Coronary artery (tissue), 2 donors: ENCODE data around the gene SEMA3E.

Experiments used
- DNase-seq: peaks from one replicate; pipeline ENCODE4 v3.0.0-alpha.2; 2017; ENCODE audit warnings: low spot score
- H3K27ac ChIP-seq, 2 donors: fragments of 200-600 bp; sonication (generic); one replicate each; pipeline ENCODE4 v1.5.1; 2016 to 2019
- H3K4me3 ChIP-seq: fragments of 200-600 bp; sonication (generic); 2 replicates; pipeline ENCODE4 v1.5.1; 2016; ENCODE audit warnings: mild to moderate bottlenecking, moderate library complexity
- TF ChIP-seq, protein P1 (sequence below): fragments of 200-600 bp; sonication (generic); IDR thresholded peaks from one replicate; pipeline ENCODE4 v1.5.1; 2019; ENCODE audit warnings: antibody characterized with exemption

Gene SEMA3E

GRCh38 chr7:83504330-83504729 lies 144.6 kb downstream of the SEMA3E start:
- Histone ChIP-seq H3K27ac (no peak overlapping the region), H3K4me3 (no peak overlapping the region)
- no peak for DNase-seq
- TF ChIP-seq, protein P1, sequence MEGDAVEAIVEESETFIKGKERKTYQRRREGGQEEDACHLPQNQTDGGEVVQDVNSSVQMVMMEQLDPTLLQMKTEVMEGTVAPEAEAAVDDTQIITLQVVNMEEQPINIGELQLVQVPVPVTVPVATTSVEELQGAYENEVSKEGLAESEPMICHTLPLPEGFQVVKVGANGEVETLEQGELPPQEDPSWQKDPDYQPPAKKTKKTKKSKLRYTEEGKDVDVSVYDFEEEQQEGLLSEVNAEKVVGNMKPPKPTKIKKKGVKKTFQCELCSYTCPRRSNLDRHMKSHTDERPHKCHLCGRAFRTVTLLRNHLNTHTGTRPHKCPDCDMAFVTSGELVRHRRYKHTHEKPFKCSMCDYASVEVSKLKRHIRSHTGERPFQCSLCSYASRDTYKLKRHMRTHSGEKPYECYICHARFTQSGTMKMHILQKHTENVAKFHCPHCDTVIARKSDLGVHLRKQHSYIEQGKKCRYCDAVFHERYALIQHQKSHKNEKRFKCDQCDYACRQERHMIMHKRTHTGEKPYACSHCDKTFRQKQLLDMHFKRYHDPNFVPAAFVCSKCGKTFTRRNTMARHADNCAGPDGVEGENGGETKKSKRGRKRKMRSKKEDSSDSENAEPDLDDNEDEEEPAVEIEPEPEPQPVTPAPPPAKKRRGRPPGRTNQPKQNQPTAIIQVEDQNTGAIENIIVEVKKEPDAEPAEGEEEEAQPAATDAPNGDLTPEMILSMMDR = no peak

- no peak for DNase-seq
- H3K27ac ChIP-seq = no peak overlapping the region
- TF ChIP-seq, protein P1 = no peak
- no peak overlapping the region for H3K4me3 ChIP-seq
Observed at GRCh38 chr7:83502636-83503035, 146.3 kb downstream of the SEMA3E start.

DNA sequence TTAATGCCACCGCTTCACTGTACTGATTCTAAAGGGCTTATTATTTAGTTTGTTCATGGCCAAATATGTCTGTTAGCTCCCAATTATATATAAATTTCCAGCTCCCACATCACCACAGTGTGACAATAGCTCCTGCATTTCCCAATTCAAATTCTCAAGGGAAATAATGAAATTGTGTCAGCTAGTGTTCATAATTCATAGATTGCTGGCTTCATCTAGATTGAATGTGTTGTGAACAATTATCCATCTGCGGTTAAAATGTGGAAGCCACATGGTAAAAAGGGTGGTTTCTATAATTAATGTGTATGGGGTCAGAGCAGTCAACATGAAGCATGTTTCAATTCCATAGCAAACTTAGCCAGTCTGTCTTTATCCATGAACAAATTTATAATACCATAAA lies 154.3 kb downstream of the SEMA3E start:
- TF ChIP-seq, protein P1 = no peak
- no peak for DNase-seq
- no peak overlapping the region for H3K27ac ChIP-seq
- no peak overlapping the region for H3K4me3 ChIP-seq

DNA sequence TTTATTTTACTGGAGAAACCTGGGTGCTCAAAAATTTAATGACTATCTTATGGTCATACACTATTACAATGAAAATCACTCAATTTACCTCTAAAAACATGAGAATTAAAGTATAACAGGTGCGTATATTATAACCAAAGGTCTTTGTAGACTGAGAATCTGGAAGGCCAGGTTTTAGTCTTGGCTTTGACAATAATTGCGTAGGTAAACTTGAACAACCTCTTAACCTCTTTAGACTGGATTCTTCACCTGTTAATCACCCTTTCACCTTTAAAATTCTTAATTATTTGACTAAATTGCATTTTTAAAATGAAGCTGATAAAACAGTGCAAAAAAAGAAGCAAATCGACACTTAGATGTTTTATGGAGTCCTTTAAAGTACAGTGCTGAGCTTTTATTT lies 156.1 kb downstream of the SEMA3E start:
- H3K27ac ChIP-seq = no peak overlapping the region
- TF ChIP-seq, protein P1 = no peak
- H3K4me3 ChIP-seq = no peak overlapping the region
- no peak for DNase-seq

- TF ChIP-seq, protein P1 = no peak
- no peak for DNase-seq
Observed at GRCh38 chr7:83487801-83488200, 161.1 kb downstream of the SEMA3E start.

GRCh38 chr7:83486957-83487356 lies 162.0 kb downstream of the SEMA3E start:
- Histone ChIP-seq H3K27ac (no peak overlapping the region), H3K4me3 (no peak overlapping the region)
- TF ChIP-seq, protein P1 = no peak
- no peak for DNase-seq

More at GRCh38 chr7:83487801-83488200, 161.1 kb downstream of the SEMA3E start:
- Histone ChIP-seq H3K4me3 (no peak overlapping the region), H3K27ac (no peak overlapping the region)

- no peak for DNase-seq
- Histone ChIP-seq H3K27ac (no peak overlapping the region), H3K4me3 (no peak overlapping the region)
- TF ChIP-seq, protein P1 = no peak
Observed at GRCh38 chr7:83486536-83486935, 162.4 kb downstream of the SEMA3E start.
